SKM-1 (cell line): ENCODE results near the gene SLC6A16.
A peak's percentile ranks its signal among the peaks of the same experiment; 100 is the strongest.
"Not testable (repeated sequence)": the region's sequence is repeated elsewhere in the genome, so short reads cannot be mapped to it uniquely, and the experiment has no call there.

Source experiments
- DNase-seq: peaks from one replicate; lab custom pipeline; 2025; ENCODE audit not compliant: unreplicated experiment; lab: John Stamatoyannopoulos, UW

Gene SLC6A16

DNA sequence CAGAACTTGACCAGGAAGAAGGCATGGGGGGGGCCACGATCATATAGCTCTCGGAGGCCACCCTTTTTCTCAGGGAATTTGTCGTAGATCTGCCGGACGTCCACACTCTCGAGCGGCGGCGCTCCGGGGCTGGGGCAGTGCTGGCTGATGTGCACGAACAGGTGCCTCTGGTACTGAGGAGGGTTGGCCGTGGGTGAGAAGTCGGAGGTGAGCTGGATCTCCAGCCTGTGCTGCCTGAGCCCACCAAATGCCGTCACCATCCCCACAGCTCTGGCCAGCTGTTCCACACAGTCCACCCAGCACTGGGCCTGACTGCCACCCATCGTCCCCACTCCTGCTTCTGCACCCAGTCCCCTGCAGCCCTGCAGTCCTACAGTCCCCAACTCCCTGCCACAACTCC is 22.2 kb upstream of the SLC6A16 start:
- DNase-seq, result no peak

DNA sequence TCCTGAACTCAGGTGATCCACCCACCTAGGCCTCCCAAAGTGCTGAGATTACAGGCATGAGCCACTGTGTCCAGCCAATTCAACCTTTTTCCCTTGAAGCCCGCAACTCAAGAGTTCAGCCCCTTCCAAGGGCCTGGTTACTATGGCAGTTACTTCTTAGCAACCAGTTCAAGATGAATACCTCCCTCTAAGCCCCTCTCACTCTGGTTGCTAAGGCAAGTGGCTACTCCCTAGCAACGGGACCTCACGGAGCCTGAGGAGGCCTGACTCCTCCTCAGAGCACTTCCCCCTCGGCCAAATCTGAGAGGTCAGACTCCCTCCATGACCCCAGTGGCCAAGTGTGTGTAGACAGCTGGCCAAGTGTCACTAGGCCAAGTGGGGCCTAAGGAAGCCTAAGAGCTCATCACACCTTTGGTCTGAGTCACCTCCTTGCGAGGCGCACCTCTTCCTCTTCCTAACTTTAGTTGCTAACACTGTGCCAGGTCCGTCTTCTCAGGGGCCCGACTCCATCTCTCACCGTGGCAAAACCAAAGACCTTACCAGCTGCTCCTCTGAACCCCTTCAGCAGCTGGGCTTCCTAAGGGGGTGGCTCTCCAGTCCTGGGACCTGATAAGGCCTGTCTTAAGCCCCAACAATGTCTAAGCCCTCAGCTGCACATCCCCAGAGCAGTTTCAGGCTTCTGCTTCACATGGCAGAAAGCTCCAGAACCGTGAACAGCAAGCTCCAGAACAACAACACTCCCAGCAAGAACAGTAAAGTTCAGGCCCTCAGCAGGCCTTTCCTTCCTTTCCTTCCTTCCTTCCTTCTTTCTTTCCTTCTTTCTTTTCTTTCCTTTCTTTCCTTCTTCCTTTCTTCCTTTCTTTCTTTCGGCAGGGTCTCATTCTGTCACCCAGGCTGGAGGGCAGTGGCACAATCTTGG is 19.8 kb upstream of the SLC6A16 start:
- DNase-seq, result no peak

DNA sequence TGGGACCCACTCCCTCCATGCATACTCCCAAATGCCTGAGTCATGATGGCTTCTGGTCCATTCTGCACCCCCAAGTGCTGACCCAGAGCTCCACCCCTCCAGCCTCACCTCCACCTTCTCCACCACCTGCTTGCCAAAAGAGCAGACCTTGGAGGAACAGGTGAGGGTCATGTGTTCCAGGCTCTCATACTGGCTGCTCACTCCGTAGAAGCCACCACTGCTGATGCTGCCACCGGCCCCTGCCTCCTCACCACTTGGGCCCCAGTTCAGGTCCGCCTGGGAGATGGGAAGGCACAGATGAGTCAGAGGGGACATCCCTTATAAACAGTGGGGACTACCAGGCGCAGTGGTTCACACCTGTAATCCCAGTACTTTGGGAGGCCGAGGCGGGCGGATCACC is 18.1 kb upstream of the SLC6A16 start:
- no peak for DNase-seq

DNA sequence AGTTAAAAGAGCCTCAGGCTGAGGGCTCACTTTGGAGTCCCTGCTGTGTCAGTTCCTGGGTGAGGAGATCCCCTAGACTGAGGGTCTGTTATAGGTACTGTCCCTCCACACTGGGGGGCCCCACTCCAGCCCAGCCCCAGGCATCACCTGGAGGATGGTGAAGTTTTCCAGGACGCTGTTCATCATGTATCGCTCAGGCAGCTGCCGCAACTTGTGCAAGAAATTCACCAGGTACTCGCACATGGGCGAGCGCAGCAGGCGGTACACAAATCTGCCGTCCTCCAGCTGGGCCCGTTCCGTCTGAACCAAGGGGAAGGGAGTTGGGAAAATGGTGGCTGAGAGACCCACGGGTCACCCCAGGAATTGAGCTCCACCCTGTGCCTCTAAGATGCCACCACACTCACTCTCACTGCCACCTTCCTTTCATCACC is 17.3 kb upstream of the SLC6A16 start:
- DNase-seq, result no peak

DNA sequence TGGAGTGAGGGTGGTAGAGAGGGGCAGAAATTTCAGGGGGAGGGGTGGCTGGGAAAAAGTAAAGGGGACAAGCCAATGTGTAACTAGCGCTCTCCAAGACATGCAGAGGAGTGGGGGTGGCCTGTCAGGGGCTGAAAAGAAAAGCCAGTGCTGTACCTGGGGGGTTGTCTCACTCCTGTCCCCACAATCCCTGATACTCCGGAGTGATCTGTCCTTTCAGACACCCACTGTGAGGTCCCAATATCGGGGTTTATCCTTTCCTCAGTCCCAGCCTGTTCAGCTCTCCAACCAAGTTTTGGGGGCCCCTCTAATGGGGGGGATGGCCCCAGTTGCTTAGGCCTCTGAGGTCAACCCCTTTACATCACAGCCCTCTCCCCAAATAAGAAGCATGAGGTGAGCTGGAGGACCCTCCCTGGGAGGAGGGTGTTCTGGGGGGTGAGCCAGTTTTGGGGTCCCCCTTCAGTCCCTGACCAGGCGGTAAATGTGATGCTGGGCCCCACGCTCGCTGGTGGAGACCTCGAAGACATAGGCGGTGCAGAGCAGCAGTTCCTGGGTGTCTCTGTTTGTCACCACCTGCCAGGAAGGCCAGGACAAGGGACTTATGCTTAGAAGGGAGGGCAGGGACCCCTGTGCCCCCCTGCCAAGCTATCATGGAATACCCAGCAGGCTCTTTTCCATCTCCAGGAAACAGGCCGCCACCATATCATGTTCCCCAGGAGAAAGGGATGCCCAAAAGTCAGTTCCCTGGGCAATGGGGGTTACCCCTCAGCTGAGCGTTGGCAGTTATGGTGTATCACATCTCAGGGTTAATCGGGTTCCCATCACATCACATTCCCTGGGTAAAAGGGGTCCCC is 16.1 kb upstream of the SLC6A16 start:
- no peak for DNase-seq

DNA sequence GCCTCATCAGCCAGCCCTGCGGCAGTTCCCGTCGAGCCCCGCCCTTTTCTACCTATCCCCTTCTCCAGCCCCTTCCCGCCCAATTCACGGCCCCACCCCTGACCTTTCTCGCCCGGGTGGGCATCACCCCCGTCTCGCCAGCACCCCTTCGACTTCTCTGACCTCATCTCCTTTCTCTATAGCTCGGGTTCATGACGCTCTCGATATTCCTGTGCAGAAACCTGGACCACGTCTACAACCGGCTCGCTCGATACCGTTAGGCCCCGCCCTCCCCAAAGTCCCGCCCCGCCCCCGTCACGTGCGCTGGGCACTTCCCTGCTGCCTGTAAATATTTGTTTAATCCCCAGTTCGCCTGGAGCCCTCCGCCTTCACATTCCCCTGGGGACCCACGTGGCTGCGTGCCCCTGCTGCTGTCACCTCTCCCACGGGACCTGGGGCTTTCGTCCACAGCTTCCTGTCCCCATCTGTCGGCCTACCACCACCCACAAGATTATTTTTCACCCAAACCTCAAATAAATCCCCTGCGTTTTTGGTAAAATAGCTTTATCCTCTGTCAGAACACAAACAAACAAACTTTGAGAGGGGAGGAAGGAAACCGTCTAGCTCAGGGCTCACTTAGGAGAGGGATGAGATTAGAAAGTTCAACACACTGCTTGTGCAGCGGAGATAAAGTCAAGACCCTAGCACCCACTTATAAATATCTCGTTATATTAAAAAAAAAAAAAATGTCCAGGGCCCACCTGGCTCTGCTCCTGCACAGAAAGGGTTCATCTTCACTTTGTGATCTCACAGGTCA is 15.3 kb upstream of the SLC6A16 start:
- DNase-seq, result no peak

DNA sequence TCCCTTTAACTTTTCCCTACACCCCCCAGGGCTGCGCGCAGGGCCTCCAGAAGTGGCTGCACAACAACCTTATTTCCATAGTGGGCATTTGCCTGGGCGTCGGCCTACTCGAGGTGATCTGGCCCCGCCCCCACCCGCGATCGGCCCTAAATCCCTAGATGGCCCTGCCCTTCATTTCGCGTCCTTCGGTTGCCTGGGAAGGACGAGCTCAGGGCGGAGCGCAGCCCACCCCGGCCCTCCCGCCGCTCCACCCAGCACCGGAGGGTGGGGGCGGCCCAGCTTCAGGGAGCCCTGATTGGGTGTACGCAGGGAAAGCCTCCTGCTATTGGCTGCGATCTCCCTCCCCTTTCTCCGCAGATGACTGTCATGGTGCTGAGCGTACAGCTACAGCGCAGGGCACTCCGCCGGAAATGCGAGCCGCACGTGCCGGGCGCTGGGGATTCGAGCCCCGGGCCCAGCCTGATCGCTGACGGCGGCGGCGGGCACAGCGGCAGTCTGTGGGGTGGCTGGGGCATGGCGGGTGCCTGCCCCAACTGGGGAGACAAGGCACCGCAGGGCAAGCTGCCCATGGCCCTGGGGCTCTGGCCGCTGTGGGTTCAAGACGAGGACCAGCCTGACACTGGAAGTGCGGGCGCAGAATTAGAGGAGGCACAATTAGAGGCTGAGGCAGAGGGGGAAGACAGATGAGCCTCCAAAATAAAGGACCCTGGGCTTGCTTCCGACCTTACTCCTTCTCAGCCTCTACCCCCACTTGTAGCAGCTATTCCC is 14.5 kb upstream of the SLC6A16 start:
- DNase-seq, result no peak

DNA sequence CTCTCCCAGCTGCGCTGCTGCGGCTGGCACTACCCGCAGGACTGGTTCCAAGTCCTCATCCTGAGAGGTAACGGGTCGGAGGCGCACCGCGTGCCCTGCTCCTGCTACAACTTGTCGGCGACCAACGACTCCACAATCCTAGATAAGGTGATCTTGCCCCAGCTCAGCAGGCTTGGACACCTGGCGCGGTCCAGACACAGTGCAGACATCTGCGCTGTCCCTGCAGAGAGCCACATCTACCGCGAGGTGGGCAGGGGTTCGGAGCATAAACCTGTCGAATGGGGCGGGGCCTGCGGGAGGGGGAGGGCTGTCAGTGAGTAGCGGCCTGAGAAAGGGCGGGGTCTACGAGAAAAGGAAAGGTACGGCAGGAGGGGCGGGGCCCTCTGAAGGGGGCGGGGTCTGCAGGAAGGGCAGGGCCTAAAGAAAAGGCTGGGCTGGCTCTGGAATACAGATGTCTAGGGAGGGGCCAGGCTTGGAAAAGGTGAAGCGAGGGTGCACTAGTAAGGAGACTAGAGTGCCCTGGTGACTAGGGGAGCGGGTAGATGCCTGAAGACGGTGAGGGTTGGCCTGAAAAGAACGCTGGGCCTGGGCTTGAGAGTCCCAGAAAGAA is 13.8 kb upstream of the SLC6A16 start:
- no peak for DNase-seq

DNA sequence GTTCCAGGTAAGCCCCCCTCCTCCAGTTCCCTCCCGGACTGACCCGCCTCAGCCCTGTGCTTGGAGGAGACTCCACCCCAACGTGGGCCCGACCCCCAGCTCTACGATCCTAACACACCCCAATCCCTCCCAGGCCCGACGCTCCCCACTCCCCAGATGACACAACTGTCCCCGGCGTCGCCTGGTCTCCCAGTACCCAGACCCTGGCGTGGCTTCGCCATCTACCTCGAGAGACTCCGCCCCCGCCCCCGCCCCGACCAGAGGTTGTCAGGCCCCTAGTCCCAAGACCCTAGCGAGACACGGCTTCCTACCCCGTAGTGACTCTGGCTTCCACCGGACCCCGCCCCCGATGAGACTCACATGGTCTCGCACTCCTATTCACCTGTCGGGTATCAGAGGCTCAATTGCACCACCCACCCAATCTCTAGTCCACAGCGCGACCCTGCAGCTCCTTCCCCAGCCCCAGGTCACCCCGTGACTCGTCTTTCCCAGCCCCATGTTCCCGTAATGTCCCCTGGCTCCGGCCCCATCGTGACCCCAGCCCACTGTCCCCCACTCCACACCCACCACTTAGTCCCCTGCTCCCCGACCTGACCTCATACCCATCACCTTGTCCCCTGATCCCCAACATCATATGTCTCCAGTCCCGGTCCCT is 13.2 kb upstream of the SLC6A16 start:
- no peak for DNase-seq

DNA sequence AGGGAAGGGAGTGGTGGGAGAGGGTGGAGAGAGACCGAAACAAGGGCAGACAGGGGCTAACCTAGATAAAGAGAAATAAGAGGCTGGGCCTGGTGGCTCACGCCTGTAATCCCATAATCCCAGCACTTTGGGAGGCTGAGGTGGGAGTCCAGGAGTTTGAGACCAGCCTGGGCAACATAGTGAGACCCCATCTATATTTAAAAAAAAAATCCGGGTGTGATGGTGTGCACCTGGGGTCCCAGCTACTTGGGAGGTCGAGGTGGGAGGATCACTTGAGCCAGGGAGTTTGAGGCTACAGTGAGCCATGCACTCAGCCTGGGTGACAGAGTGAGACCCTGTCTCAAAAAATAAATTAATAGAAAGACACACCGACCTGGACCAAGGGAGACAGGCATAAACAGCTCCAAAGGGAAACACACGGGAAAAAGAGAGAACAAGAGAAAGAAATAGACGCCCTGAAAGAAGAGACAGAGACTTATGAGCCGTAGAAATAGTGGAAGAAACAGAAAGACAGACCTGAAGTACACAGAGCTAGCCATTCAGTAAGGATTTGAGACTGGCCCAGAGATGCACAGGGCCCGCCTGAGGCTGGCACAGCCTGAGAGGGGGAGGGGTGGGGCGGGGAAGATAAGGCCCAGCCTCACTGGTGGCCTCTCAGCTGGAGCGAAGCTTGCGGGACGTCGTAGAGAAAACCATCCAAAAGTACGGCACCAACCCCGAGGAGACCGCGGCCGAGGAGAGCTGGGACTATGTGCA is 12.5 kb upstream of the SLC6A16 start:
- DNase-seq, result no peak

DNA sequence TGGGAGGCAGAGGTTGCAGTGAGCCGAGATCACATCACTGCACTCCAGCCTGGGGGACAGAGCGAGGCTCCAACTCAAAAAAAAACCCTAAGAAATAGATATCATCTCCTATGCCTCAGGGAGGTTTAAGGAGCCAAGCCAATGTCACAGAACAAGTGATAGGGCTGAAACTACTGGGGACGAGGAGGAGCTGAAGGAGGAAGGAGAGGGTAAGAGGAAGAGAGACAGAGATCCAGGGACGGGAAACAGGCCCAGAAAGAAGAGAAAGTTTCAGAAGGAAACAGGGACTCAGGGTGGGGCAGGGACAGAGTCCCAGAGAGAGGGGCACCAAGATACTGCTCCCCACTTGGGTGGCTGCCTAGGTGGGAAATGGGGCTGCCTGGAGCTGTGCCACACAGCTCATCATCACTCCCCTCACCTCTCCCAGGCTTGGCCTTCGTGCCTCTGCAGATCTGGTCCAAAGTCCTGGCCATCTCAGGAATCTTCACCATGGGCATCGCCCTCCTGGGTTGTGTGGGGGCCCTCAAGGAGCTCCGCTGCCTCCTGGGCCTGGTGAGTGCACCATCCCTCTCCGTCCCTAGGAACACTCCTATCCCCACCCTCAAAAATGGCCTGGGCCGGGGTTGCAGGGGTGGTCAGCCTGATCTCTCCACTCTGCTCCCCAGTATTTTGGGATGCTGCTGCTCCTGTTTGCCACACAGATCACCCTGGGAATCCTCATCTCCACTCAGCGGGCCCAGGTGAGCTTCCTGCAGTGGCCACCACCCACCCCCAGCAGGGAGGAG is 11.7 kb upstream of the SLC6A16 start:
- no peak for DNase-seq

DNA sequence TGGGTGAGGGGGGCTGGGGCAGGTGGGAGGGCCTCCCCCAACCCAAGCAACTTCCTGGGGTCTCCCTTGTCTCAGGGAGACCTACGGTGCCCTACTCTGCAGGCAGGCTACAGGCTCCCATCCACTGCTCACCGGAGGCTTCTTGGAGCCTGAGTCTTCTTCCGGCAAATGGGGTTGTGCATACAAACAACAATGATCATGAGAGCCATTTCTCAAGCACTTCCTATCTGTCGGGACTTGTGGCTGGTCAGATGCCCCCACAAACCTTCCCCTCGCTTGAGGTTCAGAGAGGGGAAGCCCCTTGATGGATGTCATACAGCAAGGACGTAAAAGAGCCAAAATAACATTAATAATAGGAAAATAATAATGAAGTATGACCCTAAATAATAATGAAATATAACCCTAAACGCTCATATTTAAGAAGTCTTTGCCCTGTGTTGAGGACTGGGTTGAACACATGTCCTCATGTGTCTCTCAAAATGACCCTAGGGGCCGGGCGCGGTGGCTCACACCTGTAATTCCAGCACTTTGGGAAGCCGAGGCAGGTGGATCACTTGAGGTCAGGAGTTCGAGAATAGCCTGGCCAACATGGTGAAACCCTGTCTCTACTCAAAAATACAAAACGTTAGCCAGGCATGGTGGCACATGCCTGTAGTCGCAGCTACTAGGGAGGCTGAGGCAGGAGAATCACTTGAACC is 10.9 kb upstream of the SLC6A16 start:
- no peak for DNase-seq

DNA sequence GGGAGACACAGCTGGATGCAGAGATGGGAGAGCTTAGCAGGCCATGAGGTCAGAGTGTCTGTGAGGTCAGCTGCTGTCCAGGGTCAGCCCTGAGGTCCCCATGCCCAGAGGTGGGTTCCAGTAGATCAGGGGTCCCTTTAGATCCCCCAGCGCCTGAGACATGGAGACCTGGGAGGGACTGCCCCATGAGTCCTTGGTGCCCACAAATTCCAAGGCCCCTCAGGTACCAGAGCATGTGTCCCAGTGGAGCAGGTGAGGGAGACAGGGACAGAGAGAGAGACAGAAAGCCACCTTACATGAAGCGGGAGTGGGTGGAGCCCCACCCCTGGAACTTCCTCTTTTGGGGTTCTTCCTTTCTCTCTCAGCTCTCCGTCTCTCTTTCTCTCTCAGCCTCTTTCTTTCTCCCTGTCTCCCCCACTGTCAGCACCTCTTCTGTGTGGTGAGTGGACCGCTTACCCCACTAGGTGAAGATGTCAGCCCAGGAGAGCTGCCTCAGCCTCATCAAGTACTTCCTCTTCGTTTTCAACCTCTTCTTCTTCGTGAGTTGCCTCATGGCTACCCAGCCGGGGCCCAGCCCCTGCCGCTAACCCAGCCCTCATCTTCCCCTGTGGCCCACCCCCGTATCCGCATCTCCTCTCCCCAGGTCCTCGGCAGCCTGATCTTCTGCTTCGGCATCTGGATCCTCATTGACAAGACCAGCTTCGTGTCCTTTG is 10.2 kb upstream of the SLC6A16 start, which contains the start of gene CD37:
CD37 (plus strand) TSS at position 336 of the 713 bp plus-strand sequence; CDS start at position 471, 135 bp downstream.
- peak; percentile 64 for DNase-seq

DNA sequence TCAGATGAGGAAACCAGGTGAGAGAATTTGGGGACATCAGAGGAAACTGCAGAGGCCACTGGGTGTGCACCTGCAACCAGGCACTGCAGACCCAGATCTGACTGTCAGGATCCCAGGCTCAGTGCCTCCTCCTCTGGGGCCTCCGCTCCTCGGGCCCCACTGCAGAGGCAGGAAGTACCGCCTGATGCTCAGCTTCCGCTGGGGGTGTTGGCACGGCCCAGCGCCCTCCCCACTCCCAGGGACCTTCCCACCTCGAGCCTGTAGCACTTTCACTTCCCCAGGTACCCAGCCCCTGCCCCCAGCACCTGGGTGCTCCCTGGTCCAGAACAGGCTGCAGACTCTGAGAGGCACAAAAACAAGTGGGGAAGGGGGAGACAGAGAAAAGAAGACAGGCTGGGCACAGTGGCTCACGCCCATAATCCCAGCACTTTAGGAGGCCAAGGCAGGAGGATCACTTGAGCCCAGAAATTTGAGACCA is 8.9 kb upstream of the SLC6A16 start:
- no peak for DNase-seq

DNA sequence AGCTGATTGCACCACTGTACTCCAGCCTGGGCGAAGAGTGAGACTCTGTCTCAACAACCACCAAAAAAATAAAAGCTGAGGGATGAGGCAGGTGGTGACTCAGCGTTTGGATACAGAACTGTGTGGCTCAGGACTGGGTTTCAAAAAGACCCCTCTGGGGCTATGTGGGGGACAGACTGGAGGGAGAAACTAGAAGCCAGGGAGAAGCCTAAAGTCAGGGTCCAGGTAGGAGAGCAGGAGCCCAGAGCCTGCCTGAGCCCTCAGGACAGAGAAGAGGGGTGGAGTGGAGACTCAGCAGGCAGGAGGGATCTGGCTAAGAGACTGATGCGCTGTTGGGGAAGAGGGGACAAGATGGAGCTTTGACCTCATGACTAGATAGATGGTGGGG is 8.4 kb upstream of the SLC6A16 start:
- no peak for DNase-seq

DNA sequence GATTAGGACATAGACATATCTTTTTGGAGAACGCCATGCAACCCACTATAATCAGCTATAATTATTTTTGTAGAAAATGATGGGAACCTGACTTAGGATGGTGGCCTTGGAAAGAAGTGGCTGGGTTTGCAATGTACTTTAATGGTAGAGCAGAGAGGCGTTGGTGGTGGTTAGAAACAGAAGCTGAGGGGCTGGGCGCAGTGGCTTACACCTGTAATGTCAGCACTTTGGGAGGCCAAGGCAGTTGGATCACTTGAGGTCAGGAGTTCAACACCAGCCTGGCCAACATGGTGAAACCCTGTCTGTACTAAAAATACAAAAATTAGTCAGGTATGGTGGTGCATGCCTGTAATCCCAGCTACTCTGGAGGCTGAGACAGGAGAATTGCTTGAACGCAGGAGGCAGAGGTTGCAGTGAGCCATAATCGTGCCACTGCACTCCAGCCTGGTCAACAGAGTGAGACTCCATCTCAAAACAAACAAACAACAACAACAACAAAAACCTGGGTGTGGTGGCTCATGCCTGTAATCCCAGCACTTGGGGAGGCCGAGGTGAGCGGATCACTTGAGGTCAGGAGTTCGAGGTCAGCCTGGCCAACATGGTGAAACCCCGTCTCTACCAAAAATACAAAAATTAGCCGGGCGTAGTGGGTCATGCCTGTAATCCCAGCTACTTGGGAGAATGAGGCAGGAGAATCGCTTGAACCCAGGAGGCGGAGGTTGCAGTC is 7.9 kb upstream of the SLC6A16 start:
- not testable (repeated sequence) for DNase-seq
